Nephron progenitor cell (in vitro differentiated cells): Measurements from ENCODE around the gene HS3ST5.
A peak's percentile ranks its signal among the peaks of the same experiment; 100 is the strongest.
"Not testable (repeated sequence)": the region's sequence is repeated elsewhere in the genome, so short reads cannot be mapped to it uniquely, and the experiment has no call there.

ENCODE experiments used
- DNase-seq: peaks from one replicate; pipeline ENCODE4 v3.0.0; 2021
- H3K27ac Mint-ChIP-seq: 2 replicates; pipeline ENCODE4 v1.8.0; 2021; ENCODE audit warnings: mild to moderate bottlenecking, moderate library complexity, mixed read lengths
- H3K27me3 Mint-ChIP-seq: 2 replicates; pipeline ENCODE4 v1.8.0; 2021; ENCODE audit warnings: mild to moderate bottlenecking, low read depth, mixed read lengths; ENCODE audit not compliant: poor library complexity
- H3K36me3 Mint-ChIP-seq: 2 replicates; pipeline ENCODE4 v1.8.0; 2021; ENCODE audit warnings: low read depth, mixed read lengths
- H3K4me1 Mint-ChIP-seq: 2 replicates; pipeline ENCODE4 v1.8.0; 2021; ENCODE audit warnings: mixed read lengths
- H3K4me3 Mint-ChIP-seq: 2 replicates; pipeline ENCODE4 v1.8.0; 2021; ENCODE audit warnings: mild to moderate bottlenecking, moderate library complexity, mixed read lengths
- H3K9me3 Mint-ChIP-seq: 2 replicates; pipeline ENCODE4 v1.8.0; 2021; ENCODE audit warnings: mild to moderate bottlenecking, moderate library complexity, mixed read lengths
- TF ChIP-seq, protein P1 (sequence below): fragments of 200-600 bp; sonication (generic); IDR thresholded peaks from 2 replicates; pipeline ENCODE4 v1.5.0; 2021; ENCODE audit warnings: antibody characterized with exemption

The HS3ST5 gene

DNA sequence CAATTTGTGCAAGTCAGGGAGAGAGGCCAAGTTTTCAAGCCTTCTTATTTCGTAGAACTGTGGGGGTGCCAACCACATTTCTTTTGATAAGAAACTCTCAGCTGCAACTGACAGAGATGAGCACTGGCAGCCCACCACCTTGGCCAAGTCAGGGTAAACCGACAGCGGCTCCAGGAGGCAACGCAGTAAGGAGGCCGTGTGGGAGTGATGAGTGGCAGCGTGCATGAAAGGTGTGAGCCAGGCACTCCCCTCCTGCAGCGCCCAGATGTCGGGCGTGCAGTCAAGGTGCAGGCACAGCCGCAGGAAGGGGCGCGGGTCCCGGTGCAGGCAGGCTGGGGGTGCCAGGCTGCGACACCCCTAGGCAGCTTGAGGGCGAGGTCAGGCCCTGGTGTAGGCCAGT is 322.6 kb downstream of the HS3ST5 start:
- peaks cover 16% of the 10 kb centered on the region for H3K4me1 Mint-ChIP-seq
- no peak overlapping the region for H3K4me3 Mint-ChIP-seq
- DNase-seq = no peak
- peaks cover 25% of the 10 kb centered on the region for H3K9me3 Mint-ChIP-seq
- peaks cover 17% of the 10 kb centered on the region for H3K36me3 Mint-ChIP-seq
- H3K27ac Mint-ChIP-seq = no peak overlapping the region
- no peaks in the 10 kb centered on the region for H3K27me3 Mint-ChIP-seq
- TF ChIP-seq, protein P1, sequence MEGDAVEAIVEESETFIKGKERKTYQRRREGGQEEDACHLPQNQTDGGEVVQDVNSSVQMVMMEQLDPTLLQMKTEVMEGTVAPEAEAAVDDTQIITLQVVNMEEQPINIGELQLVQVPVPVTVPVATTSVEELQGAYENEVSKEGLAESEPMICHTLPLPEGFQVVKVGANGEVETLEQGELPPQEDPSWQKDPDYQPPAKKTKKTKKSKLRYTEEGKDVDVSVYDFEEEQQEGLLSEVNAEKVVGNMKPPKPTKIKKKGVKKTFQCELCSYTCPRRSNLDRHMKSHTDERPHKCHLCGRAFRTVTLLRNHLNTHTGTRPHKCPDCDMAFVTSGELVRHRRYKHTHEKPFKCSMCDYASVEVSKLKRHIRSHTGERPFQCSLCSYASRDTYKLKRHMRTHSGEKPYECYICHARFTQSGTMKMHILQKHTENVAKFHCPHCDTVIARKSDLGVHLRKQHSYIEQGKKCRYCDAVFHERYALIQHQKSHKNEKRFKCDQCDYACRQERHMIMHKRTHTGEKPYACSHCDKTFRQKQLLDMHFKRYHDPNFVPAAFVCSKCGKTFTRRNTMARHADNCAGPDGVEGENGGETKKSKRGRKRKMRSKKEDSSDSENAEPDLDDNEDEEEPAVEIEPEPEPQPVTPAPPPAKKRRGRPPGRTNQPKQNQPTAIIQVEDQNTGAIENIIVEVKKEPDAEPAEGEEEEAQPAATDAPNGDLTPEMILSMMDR = no peak

DNA sequence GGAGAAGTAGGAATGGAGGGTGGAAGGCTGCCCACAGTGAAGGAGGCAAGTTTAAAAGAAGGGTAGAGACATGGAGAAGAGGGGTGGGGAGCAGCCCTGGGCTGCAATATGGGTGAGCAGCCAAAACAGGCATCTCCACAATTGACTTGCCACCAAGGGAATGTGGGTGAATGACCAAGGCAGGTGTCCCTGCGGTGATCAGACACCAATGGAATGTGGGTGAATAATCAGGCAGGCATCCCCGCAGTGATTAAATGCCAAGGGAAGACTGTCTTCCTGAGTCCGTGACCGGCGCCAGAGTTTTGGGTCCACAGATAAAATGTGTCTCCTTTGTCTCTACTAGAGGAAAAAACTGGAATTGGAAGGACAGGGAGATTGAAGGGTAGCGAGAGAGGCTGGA is 325.7 kb downstream of the HS3ST5 start:
- not testable (repeated sequence) for H3K27me3 Mint-ChIP-seq, H3K27ac Mint-ChIP-seq, H3K4me3 Mint-ChIP-seq, DNase-seq
- H3K9me3 Mint-ChIP-seq = peaks cover 25% of the 10 kb centered on the region
- peaks cover 16% of the 10 kb centered on the region for H3K4me1 Mint-ChIP-seq
- H3K36me3 Mint-ChIP-seq = peaks cover 17% of the 10 kb centered on the region

DNA sequence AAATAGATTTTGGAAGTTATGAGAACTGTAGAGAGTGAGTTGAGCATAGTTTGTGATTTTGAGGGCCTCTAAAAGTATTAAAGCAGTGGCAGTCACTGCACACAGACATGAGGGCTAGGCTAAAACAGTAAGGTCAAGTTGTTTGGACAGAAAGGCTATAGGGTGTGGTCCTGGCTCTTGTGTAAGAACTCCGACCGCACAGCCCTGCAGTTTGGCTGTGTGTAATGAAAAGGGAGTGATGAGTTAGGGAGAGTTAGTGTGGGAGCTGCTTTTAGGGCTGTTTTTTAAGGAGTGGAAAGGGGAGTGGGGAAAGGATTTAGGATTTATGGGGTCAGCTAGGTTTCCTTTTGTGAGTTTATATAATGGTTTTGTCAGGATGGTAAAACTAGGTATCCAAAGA is 328.7 kb downstream of the HS3ST5 start:
- peaks cover 25% of the 10 kb centered on the region for H3K9me3 Mint-ChIP-seq
- H3K4me1 Mint-ChIP-seq = peaks cover 27% of the 10 kb centered on the region
- H3K4me3 Mint-ChIP-seq, H3K27ac Mint-ChIP-seq, DNase-seq, H3K27me3 Mint-ChIP-seq: not testable (repeated sequence)
- H3K36me3 Mint-ChIP-seq = peaks cover 17% of the 10 kb centered on the region

DNA sequence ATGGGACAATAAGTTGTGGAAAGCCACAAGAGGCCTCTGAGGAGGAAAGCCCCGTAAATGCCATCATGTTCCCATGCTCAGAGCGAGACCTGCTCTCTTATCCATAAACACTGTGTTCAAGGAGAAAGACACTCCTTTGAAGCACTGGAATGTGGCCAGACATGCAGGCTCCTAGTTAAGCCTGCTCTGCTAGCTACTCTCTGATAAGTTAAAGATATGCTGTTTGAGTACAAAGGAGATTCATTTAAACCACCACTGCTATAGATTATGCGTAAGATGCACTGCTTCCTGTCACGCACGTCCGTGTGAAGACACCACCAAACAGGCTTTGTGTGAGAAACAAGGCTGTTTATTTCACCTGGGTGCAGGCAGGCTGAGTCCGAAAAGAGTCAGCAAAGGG is 331.3 kb downstream of the HS3ST5 start:
- not testable (repeated sequence) for DNase-seq, H3K27ac Mint-ChIP-seq, H3K27me3 Mint-ChIP-seq, H3K36me3 Mint-ChIP-seq, H3K9me3 Mint-ChIP-seq, H3K4me3 Mint-ChIP-seq
- peaks cover 26% of the 10 kb centered on the region for H3K4me1 Mint-ChIP-seq

DNA sequence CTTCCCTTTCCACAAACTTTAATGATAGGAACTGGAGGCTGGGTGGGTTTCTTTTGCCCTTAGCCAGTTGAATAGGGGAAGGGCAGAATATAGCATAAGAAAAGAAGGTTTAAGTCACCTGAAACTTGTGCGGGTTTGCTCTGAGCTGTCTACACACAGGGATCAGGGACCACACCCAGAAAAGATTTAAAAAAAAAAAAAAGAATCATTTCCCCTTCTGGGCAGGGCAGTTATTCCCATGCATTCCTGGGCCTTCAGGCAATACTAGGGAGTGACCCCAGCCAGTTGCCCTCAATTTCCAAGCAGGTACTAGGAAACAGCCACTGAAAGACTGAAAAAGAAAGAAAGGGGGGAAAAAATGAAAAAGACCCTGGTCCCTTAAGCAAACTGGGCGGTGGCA is 332.3 kb downstream of the HS3ST5 start:
- no peak for DNase-seq
- peaks cover 3% of the 10 kb centered on the region for H3K9me3 Mint-ChIP-seq
- no peaks in the 10 kb centered on the region for H3K36me3 Mint-ChIP-seq
- no peak overlapping the region for H3K4me3 Mint-ChIP-seq
- peaks cover 16% of the 10 kb centered on the region for H3K4me1 Mint-ChIP-seq
- H3K27me3 Mint-ChIP-seq = no peaks in the 10 kb centered on the region
- TF ChIP-seq, protein P1 = no peak
- H3K27ac Mint-ChIP-seq = peak overlapping the region; percentile 45

DNA sequence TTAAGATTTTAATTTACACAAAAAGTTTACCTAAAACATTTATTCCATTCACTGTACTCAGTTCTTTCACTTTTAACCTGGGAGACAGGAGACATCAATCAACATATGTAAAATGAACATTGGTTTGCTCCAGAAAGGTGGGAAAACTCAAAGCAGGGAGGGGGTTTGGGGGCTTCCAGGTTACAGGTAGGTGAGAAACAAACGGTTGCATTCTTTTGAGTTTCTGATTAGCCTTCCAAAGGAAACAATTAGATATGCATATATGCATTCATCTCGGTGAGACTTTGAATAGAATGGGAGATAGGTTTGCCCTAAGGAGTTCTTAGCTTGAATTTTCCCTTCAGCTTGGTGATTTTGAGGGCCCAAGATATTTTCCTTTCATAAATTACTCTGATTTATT is 333.6 kb downstream of the HS3ST5 start:
- Mint-ChIP-seq H3K9me3 (peaks cover 6% of the 10 kb centered on the region), H3K4me1 (peaks cover 16% of the 10 kb centered on the region), H3K4me3 (no peak overlapping the region), H3K36me3 (peaks cover 5% of the 10 kb centered on the region), H3K27me3 (no peaks in the 10 kb centered on the region), H3K27ac (no peak overlapping the region)
- TF ChIP-seq, protein P1 = no peak
- DNase-seq = no peak

DNA sequence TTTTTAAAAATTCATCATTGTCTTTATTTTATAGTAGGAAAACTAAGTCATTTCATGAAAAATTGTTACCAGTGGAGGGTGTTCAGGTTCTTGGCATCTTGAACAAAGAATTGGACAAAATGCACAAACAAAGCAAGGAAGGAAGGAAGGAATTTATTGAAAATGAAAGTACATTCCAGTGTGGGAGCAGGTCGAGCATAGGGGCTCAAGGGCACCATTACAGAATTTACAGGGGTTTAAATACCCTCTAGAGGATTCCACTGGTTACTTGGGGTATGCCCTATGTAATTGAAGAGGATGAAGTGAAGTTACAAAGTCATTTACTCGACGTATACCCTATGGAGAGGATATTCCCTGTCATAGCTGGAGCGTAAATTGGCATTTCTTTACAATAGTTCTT is 334.5 kb downstream of the HS3ST5 start:
- TF ChIP-seq, protein P1 = no peak
- peaks cover 6% of the 10 kb centered on the region for H3K9me3 Mint-ChIP-seq
- no peak for DNase-seq
- no peak overlapping the region for H3K4me3 Mint-ChIP-seq
- no peak overlapping the region for H3K27ac Mint-ChIP-seq
- peaks cover 16% of the 10 kb centered on the region for H3K4me1 Mint-ChIP-seq
- H3K27me3 Mint-ChIP-seq = no peaks in the 10 kb centered on the region
- H3K36me3 Mint-ChIP-seq = peaks cover 5% of the 10 kb centered on the region

DNA sequence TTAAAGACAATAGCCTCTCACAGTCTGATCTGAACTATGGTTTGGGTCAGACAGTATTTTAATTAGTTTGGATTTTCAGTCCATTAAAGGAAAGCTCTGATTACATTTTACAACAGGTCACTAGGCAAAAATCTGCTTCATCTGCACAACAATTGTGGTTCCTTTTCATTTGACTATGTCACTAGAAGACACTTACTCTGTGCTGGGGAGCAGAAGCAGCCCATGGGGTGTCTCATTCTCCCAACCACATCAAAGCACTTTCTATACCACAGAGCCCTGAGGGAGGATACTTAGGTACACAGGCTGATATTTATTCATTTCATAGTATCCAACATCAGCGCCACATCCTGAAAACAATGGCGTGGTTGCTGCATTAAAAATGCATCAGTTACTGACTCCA is 335.3 kb downstream of the HS3ST5 start:
- Mint-ChIP-seq H3K36me3 (peaks cover 5% of the 10 kb centered on the region), H3K27me3 (no peaks in the 10 kb centered on the region), H3K27ac (no peak overlapping the region), H3K4me3 (no peak overlapping the region), H3K9me3 (peaks cover 6% of the 10 kb centered on the region), H3K4me1 (peaks cover 16% of the 10 kb centered on the region)
- TF ChIP-seq, protein P1 = no peak
- no peak for DNase-seq
